Renal cortex interstitium (tissue), 11 donors: ENCODE measurements around the gene SREBF2. TPM values are rescaled to one million over a fixed set of nuclear protein-coding genes. Genes with fewer than 3 reads are reported as not detected.
"Not testable (repeated sequence)": the region's sequence is repeated elsewhere in the genome, so short reads cannot be mapped to it uniquely, and the experiment has no call there.

Experiments
- DNase-seq, 11 donors: peaks; one replicate each; pipeline ENCODE4 v3.0.0-alpha.2; 2013; ENCODE audit warnings: low read depth in 9 of 11, low spot score in 4 of 11; ENCODE audit errors: extremely low read depth in 1 of 11
- polyA plus RNA-seq, 3 donors: library from polyadenylated mRNA; unstranded; fragments of 120-200 nt; gene quantifications; one replicate each; pipeline ENCODE4 v1.2.1, GENCODE V29; 2013; ENCODE audit not compliant: insufficient read length in 3 of 3

The SREBF2 gene
- polyA plus RNA-seq, 3 donors = 102 to 103 (median 102) TPM

DNA sequence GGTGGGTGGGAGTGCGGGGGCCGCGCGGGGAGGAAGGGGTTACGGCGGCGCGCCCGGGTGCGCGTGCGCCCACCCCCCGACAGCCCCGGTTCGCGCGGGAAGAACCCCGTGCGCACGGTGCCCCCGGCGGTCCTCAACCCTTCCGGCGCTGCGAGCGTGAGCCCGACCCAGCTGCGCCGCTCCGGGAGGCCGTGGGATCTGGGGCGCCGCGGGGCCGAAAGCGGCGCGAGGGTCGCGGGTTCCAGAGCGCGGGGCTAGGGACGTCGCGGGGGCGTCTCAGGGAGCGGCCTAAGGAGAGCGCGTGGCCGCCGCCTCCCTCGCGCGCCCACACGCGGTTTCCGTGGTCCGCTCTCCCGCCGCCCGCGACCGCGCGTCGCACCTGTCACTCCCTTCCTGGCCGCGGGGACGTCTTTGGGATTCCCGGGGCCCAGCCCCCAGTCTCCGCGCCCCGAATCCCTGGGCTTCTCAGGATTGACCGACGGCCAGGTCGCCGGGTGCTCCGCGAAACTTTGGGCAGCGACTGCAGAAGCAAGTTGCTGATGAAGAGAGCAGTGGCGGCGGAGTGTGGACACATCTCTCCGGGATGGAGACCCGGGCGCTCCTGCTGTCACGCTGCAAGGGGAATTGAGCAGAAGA lies 582 bp downstream of the SREBF2 start:
- peak in 1 of 11 donors; percentile 23 for DNase-seq

DNA sequence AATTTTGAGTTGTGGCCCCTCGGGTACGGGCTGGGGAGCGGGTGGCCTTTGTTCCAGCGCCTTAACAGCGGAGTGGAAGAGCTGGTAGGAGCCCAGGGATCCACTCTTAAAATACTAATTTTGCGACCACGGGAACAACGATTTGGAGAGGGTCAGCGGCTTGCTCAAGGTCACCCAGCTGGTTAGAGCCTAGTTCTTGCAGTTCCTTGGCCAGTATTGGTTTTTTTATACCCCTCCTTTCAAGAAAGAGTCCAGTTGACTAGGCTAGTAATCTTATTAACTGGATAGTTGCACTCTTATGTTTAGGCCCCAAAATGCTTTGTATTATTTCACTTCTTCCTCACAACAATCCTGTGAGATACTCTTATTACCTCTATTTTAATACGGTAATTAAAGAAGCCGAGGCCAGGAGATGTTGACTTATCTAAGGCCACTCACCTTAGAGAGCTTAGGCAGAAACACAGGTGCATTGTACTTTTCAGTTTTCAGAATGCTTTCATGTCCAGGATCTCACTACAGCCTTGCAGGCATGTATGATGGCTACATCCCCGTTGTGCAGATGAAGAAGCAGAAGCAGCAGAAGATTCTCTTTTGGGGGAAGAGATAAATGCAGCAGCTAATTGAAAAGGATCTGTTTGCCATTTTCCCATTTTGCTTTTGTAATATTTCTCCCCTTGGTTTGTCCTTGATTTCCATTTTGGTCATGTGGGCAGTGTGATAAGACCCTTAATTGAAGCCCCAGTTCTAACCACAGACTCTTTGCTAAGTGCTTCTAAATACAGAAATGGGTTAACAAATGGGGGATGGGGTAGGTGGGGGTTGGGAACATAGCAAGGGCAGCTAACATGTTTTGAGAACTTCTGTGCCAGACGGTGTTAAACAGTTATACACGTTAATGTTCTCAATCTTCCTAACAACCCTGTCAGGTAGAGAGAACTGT lies 1.4 kb downstream of the SREBF2 start:
- no peak for DNase-seq

DNA sequence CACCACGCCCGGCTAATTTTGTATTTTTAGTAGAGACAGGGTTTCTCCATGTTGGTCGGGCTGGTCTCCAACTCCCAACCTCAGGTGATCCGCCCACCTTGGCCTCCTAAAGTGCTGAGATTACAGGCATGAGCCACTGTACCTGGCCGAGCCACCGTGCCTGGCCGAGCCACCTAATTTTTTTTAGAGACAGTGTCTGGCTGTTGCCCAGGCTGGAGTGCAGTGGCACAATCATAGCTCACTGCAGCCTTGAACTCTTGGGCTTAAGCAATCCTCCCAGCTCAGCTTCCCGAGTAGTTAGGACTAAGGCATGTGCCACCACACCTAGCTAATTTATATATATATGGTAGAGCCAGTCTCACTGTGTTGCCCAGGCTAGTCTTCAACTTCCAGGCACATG lies 2.6 kb downstream of the SREBF2 start:
- DNase-seq = not testable (repeated sequence)

DNA sequence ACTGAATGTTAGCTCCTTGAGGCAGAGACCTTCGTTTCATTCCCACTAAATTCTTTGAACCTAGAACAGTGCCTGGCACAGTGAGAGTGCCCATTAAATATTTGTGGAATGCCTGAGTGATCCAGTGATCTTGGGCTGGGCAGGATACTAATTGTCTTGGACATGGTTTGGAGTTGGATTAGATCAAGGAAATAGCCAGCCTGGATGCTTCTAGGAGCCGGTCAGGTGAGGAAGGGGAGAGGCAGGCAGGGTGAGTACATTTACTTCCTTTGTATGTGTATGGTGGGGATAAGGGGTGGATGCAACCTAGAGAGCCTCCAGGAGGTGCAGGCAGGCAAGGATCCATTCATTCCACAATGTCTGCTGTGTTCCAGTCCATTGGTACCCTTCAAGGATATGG lies 3.6 kb downstream of the SREBF2 start:
- no peak for DNase-seq

DNA sequence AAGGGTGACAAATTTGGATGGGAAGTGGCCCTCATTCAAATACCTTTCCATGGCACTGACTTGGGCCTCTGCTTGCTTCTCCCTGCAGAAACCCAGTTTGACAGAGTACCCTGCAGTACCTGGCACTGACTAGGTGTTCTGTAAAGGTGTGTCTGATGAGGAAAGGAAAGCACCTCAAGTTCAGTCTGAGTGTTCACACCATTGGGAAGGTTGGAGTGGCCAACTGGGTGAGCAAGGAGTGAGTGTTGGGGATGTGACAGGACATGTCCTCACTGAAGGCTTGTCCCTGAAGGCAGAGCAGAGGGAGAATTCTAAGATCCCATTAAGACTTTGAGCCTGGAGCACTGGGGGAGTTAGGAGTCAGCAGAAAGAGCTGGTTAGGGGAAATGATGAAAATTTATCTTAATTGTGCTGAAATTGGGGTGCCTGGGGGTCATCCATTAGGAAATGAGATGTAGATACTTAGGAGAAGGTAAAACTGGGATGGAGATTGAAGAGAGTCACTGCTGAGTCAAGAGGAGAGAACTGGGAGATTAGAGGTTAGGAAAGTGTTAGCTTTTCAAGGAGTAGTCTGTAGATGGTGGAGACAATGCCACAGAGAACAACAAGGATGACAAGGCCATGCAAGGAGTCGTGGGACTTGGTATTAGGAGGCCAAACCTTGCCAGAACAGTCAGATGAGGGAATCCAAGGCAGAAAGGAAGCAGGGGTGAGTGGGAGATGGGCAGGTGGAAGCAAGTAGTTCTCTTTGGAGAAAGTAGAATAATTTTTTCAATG lies 6.1 kb downstream of the SREBF2 start:
- DNase-seq = no peak

DNA sequence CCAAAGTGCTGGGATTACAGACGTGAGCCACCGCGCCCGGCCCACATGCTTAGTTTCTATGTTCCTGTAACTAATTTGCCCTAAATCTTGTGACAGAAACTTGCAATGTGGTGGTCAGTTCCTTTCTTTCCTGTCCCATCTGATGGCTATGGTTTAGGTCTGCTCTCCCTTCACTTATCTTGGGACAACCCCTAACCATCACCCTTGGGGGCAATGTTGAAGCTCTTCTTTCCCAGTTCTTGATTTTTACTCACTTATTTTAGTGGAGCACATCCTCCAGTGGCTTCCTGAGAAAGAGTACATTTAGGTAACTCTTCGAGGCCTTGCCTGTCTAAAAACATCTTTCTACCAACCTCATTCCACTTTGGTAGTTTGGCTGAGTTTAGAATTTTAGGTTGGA lies 7.3 kb downstream of the SREBF2 start:
- DNase-seq = no peak

DNA sequence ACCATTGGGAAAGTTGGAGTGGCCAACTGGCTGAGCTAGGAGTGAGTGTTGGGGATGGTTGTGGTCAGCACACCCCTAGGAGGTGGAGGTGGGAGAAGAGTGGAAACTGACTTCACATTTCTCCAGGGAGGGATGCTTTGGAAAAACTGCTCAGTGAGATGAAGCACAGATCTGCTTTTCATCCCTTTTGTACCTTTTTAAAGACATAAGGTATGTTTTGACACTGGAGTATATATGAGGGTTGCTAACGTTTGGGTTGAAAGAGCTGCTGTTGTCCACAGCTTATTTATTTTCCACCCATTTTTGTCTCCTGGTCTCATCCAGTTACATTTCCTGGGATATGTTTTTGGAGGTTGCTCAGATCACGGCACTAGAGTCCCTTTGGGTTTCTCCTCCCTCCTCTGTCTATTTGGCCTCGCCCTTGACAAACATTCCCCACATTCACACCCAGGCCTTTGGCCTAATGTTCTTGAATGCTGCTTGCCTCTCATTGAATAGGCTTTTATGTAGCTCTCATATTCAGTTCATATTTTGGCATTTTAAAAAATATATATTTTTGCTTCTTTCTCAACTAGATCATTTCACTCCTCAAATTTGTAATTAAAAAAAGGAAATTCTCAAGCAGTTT lies 8.3 kb downstream of the SREBF2 start:
- DNase-seq = no peak

DNA sequence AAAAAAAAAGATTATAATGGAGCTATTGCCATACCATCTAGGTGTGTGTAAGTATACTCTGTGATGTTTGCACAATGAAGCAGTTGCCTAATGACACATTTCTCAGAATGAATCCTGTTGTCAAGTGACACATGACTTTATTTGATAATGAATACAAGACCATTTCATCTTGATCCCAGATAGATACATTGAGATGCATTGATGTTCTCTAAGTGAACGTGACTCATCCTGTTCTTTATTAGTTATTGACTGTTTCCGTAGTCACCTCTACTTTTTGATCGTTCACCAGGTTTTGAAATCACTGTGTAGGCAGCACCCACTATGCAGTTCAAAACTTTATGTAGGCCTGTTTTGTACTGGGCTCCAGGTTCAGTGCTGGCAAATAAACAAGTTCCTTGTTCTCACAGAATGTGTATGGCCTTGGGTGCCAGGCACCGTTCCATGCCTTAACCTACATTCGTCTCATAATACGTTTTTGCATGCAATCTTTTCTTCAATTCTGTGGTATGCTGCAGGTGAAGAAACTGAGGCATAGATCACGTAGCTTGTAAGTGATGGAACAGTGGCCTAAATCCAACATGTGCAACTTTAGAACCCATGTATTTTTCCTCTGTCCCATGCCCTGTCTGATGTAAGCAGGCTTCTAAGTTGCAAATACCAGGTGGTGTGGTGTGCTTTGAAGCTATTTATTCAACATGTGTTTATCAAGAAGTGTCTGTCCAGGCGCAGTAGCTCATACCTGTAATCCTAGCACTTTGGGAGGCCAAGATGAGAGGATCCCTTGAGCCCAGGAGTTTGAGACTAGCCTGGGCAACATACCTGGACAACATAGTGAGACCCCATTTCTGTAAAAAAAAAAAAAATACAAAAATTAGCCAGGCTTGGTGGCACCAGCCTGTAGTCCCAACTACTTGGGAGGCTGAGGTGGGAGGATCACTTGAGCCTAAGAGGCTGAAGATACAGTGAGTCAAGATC lies 10.4 kb downstream of the SREBF2 start:
- no peak for DNase-seq

DNA sequence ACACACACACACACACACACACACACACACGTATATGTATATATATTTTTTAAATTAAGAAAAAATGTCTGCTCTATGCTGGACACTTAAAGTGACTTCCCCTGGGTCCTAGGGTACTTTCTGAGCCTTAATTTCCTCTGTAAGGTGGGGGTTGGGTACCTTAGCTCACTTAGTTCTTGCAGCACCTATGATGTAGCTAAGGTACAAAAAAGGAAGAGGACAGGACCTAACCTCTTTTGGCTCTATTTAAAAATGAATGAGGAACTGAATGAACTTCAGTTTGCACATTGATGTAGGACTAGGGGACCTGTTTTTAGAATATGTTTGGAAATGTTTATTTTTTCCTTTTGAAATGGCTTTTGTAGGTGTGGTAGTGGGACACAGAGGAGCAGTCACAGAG lies 11.1 kb downstream of the SREBF2 start:
- no peak for DNase-seq

DNA sequence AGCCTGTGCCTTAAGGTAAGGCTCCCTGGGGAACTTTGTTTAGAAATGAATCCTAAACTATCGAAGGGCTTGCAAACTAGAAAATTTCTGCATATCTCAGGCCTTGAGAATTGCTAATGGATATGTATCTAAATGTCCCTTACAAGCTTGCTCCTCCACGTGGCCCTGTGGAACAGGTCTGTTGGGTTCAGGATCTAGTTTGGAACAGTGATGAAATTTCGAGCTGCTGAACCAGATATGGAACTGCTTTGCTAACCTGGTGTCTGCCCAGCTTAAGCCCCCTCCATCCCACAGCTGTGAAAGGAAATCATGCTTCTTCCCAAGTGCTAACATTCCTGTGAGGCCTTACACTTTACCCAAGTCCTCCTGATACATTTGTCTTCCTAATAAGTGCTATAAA lies 11.6 kb downstream of the SREBF2 start:
- DNase-seq = no peak

DNA sequence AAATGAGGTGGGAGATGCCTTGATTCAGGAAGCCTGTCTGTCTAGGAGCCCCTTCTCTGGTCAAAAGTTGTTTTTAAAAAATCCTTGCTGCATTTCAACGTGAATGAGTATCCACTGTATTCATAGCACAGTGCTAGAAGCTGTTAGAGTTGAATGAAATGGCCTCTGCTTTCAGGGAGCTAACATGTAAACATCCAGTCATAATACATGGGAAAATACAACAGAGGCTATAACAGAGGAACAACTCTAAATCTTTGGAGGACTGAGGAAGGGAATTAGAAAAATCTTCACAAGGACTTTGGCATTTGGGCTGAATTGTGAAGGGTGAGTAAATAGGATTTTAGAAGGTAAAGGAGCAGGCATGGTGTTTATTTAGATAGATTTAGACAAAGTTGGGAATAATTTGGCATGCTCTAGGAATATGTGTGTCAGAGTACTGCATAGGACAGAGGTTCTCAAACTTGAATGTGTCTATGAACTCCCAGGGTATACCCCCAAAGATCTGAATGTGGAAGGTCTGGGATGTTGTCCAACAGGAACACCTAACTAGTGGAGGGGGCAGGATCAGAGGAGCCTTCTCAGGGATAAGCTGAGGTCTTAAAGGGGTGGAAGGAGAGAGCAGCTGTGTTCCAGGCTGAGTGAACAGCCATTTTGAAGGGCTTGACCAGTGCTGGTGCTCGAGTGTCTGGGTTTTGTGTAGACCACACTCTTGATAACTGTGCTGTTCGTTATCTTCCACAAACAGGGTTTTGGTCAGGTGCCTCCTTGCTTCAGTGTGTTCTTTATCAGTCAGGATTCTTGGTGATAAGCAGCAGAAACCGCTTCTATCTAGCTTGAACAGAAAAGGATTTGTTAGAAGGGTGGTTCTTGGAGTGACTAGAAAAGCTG lies 12.7 kb downstream of the SREBF2 start:
- no peak for DNase-seq

DNA sequence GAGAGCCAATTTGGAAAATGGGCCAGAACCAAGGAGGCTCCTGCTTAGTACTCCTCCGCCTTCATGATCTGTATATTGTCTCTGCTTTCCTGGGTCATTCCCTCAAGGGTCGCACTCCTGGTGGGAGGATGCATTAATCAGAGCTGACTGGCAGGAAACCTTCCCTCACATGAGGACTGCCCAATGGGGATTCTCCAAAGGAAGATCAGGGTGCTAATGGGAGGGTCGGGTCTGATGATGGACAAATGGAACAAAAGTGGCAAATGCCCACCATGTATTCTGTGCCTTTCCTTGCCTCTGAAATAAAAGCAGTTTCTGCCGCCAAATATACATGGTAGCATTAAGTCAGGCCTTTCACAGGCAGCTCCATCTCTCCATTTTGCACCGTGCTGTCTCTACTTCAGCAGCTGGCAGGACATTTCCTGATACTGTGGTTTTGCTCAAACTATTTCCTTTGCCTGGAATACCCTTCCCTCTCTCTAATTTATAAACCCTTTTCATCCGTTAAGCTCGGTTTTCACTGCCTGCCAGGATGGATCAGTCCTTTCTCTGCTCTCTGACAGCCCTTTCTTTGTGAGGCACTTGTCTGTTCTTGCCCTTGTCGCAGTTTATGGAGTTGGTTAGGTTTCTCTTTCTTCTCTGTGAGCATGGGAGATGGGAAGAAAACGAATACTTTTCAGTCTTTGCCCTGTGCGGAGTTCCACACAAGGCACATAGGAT lies 13.5 kb downstream of the SREBF2 start:
- no peak for DNase-seq

DNA sequence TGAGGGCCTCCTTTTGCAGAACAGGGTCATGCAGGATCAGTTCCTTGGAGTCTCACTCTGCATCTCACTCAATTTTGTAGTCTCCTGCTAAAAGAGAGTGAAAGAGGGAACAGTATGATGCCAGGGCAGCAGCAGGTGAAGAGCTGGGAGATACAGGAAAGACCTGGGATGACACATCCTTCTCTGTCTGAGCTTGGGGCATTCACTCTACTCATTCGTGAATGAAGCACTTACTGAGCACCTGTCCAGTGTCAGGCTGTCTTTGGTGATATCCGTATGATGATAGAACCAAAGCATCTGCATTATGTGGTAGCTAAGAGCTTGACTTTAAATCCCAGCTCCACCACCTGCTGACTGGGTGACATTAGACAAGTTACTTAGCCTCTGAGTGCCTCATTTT lies 14.4 kb downstream of the SREBF2 start:
- DNase-seq = no peak

DNA sequence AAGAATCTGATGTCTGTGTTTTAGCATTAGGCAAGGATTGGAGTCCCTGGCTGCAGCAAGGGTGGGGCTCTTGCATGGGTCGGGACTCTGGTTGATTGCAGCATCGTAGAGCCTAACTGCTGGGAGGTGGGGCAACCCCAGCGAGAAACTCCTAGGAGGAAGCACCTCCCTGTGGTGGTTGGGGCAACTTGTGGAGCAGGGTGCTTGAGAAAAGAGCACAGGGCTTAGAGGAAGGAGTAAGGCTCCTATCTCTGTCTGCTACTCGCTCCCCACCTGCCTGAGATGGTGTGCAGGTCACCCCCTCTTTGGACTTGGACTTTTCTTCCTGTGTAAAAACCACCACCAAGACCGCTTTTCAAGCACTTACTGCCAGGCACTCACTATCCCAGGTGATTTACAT lies 15.6 kb downstream of the SREBF2 start:
- DNase-seq = no peak

DNA sequence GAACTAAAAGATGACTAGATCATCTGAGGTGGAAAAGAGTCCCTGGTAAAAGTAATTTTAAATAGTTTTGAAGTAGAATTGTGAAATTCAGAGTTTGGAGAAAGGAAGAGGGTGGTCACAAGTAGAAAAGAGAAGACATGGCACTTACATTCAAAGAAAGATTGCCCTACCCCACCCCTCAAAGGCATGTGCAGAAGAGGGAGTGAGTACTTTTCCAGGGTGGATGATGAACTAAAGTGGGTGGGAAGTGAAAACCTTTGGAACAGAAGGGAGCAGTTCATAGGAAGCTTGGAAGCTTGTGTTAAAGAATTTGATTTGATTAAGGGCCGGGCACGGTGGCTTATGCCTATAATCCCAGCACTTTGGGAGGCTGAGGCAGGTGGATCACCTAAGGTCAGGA lies 23.6 kb downstream of the SREBF2 start:
- no peak for DNase-seq

DNA sequence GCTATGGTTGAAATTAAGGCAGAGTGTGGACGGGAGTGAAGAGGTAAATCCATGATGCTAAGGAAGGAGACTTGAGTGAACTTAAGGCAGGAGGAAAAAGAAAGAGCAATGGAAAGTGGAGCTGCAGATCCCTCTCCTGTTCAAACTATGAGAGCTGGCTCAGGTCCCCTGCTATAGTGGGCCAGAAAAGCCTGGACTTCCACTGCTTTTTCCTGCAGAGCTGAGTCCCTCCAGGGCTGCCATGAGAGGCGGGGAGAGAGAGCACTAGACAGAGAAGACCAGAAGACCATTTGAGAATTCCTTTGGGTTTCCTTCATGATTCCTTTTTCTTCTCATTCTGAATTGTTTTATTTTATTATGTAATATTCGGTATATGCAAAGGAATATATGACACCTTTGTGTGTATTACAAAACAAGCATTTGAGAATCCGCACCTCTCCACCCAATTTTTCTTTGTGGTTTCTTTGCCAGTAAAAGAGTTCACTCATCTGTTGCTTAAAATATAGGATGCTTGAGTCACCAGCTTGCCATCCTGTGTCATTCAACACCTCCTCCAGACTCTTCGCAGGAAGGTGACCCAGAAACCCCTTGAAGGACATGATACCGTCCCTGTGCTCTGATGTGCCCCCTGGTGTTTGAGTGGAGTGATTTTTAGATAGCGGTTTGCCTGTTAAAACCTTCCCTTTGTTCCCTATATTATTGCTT lies 24.4 kb downstream of the SREBF2 start:
- peak in 2 of 11 donors; percentile 24 to 26 for DNase-seq
